ENCODE results near the gene ONECUT2.

GRCh38 chr18:57469884-57470283 is 34.7 kb downstream of the ONECUT2 start:
- TF ChIP-seq CTCF (IDR thresholded peaks at IDR 0.05; ENCODE audit: borderline replicate concordance, extremely low read depth, low read length, poor library complexity, severe bottlenecking) (no peak), EZH2 (IDR thresholded peaks at IDR 0.05; ENCODE audit: borderline replicate concordance, low read depth, low read length, severe bottlenecking) (no peak)

Data from DND-41 (cell line).